Activated CD8-positive, alpha-beta memory T cell treated with anti-CD3 and anti-CD28 coated beads, Interleukin-2, amount 10 ng/mL, durations not matched to agents 7 days and 5 days (primary cell): ENCODE data around the gene SNX27. TPM values are rescaled to one million over a fixed set of nuclear protein-coding genes. Genes with fewer than 3 reads are reported as not detected.
"Not testable (repeated sequence)": the region's sequence is repeated elsewhere in the genome, so short reads cannot be mapped to it uniquely, and the experiment has no call there.

Experiments
- ATAC-seq: fragments of 150-1000 bp; cut with Tn5 transposase; one replicate; pipeline ENCODE4 v1.10.0; 2021; ENCODE audit warnings: moderate library complexity
- CTCF ChIA-PET: fragments of 350-600 bp; sonication (Branson Sonifier 250); formaldehyde crosslinking; loops from one replicate; lab custom pipeline; 2021; ENCODE audit warnings: antibody characterized with exemption; lab: Charles Lee
- DNase-seq: peaks from one replicate; pipeline ENCODE4 v3.0.0-alpha.2; 2020
- H3K27ac Mint-ChIP-seq: one replicate; pipeline ENCODE4 v1.8.0; 2021; ENCODE audit warnings: mild to moderate bottlenecking, mixed read lengths
- H3K27me3 Mint-ChIP-seq: one replicate; pipeline ENCODE4 v1.8.0; 2021; ENCODE audit warnings: mixed read lengths
- H3K36me3 Mint-ChIP-seq: one replicate; pipeline ENCODE4 v1.8.0; 2021; ENCODE audit warnings: mild to moderate bottlenecking, mixed read lengths
- H3K4me1 Mint-ChIP-seq: one replicate; pipeline ENCODE4 v1.8.0; 2021; ENCODE audit warnings: mixed read lengths
- H3K4me3 Mint-ChIP-seq: one replicate; pipeline ENCODE4 v1.8.0; 2021; ENCODE audit warnings: mild to moderate bottlenecking, moderate library complexity, mixed read lengths
- H3K9me3 Mint-ChIP-seq: one replicate; pipeline ENCODE4 v1.8.0; 2022; ENCODE audit warnings: low read depth, mixed read lengths
- total RNA-seq, 2 experiments: library from RNA; stranded (reverse); gene quantifications; one replicate each; pipeline ENCODE4 v1.2.3, GENCODE V29; 2021

Gene SNX27
- total RNA-seq, 2 experiments from 2014 or later: 26.0 to 27.7 TPM

DNA sequence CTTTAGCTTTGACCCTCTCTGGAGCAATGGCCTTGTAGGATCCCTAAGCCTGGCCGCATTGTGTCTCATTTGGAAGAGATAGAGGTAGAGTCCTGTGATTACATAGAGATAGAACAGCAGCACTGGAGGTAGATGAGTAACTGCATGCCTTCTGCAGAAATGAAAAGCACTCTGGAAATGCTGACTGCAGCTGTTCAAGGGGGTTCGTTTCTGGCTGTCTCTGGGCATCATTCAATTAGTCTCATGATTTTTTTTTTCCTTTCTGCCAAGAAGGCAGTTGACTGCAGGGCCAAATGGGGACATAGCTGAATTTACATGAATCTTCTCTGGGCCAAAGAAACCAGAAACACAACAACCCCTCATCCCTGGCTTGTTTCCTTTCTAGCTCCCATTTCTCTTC lies 28.1 kb upstream of the SNX27 start:
- Mint-ChIP-seq H3K36me3 (no peaks in the 10 kb centered on the region), H3K9me3 (no peaks in the 10 kb centered on the region), H3K27ac (no peak overlapping the region), H3K4me3 (no peak overlapping the region), H3K4me1 (peaks cover 6% of the 10 kb centered on the region), H3K27me3 (no peaks in the 10 kb centered on the region)
- no peak for ATAC-seq
- no peak for DNase-seq
- CTCF ChIA-PET: no interaction called here

DNA sequence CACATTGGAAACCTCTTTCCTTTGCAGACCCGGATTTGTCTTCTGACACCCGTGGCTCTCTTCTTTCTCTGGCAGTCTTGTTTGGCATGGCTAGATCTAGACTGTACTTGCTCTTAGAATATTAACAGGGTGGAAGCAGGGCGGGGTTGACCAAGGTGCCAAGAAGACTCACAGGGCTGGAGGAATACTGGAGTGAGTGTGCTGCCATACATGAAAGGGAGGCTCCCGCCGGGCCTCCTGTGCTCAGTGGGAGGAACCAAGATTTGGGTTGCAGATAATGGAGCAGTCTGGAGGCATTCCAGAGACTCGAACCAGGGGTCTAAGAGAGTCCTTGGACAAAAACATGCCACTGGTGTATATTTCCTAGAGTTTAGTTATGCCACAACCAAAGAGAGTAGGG lies 27.6 kb upstream of the SNX27 start:
- Mint-ChIP-seq H3K36me3 (no peaks in the 10 kb centered on the region), H3K27ac (no peak overlapping the region), H3K4me1 (peaks cover 1% of the 10 kb centered on the region), H3K9me3 (no peaks in the 10 kb centered on the region), H3K4me3 (no peak overlapping the region), H3K27me3 (peaks cover 4% of the 10 kb centered on the region)
- no peak for ATAC-seq
- CTCF ChIA-PET: no interaction called here
- DNase-seq: no peak

DNA sequence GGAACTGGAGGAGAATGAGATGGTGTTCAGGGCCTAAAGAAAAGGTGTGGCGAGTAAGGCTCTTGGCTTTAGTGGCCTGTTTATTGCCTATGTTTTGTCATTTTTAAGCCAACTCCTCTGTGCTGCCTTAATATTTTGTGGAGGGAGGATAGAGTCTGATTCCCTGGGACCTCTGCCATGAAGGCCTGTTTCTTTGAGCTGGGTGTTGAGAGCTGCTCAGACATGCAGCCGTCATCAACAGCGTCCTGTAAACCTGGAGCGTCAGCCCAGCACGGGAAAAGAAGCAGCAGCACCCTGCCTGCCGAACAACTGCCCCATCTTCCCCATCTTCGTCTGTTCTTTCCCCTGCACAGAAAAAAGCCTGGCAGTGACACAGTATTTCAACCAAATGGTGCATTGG lies 27.1 kb upstream of the SNX27 start:
- DNase-seq (no peak), ATAC-seq (no peak)
- peaks cover 4% of the 10 kb centered on the region for H3K27me3 Mint-ChIP-seq
- H3K36me3 Mint-ChIP-seq: no peaks in the 10 kb centered on the region
- no peak overlapping the region for H3K4me3 Mint-ChIP-seq
- H3K27ac Mint-ChIP-seq: no peak overlapping the region
- no peaks in the 10 kb centered on the region for H3K9me3 Mint-ChIP-seq
- H3K4me1 Mint-ChIP-seq: peaks cover 1% of the 10 kb centered on the region
- CTCF ChIA-PET: no interaction called here

DNA sequence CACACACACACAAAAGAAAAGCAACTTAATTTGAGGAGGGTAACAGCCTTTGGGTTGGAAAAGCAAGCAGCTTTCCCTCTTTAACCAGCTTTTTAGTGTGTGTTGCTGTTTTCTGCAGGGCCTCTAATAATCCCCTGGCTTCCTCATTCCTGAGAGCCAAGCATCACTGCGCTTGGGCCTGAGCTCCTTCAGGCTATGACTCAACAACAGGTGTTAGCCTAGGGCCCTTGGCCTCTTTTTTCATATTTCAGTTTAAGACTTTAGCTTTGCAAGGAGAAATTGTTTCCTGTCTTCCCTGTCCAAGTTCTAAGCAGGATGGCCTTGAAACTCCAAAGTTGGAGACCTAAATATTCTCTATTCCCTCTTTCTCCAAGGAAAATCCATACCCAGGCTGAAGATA lies 26.2 kb upstream of the SNX27 start:
- ATAC-seq (no peak), DNase-seq (no peak)
- no peaks in the 10 kb centered on the region for H3K36me3 Mint-ChIP-seq
- CTCF ChIA-PET: interaction anchor here (0.8 kb wide), 1 partner anchor 10 kb away, joined by 3 read pairs; no protein-coding TSS in a partner anchor
- H3K27ac Mint-ChIP-seq: no peak overlapping the region
- H3K4me1 Mint-ChIP-seq: peaks cover 1% of the 10 kb centered on the region
- H3K4me3 Mint-ChIP-seq: no peak overlapping the region
- no peaks in the 10 kb centered on the region for H3K9me3 Mint-ChIP-seq
- H3K27me3 Mint-ChIP-seq: peaks cover 8% of the 10 kb centered on the region

DNA sequence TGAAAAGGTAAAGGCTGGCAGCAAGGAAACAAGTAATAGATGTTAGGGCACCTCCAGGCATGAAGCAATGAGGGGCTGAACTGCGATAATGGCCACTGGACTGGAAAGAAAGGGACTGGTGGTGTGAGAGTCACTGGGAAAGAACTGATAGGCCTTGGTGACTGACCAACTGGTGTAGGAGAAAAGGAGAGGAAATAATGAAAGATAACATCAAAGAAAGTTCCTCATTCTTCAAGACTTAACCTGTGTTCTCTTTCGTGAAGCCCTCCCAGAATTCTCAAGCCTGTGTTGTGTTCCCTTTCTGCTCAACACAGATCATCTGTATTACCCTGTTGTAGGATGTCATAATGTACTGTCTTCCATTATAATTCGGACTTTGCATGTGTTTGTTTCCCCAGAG lies 20.9 kb upstream of the SNX27 start:
- DNase-seq (no peak), ATAC-seq (no peak)
- Mint-ChIP-seq H3K4me3 (no peak overlapping the region), H3K36me3 (no peaks in the 10 kb centered on the region), H3K27ac (no peak overlapping the region), H3K27me3 (peaks cover 15% of the 10 kb centered on the region), H3K9me3 (no peaks in the 10 kb centered on the region), H3K4me1 (peaks cover 8% of the 10 kb centered on the region)
- CTCF ChIA-PET: interaction anchor here (1.1 kb wide), 1 partner anchor 130 kb away, joined by 3 read pairs; no protein-coding TSS in a partner anchor

DNA sequence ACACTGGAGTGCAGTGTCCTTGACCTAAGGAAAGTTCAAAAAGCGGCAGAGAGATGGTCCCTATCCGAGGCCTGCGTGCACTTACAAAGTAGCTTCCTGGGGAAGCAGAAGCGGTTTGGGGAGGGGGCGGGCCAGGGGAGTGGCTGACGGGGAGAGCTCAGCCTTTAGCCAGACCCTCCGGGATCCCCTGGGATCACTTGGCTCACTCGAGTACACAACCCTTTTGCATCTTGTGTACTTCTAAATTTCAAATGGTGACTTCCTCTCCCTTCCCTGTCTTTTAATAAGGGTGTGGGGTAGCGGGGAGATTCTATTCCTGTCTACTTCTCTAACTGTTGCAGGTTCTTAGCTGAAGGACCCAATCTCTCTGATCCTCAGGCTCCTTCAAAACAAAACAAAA lies 18.1 kb upstream of the SNX27 start:
- Mint-ChIP-seq H3K27me3 (peaks cover 15% of the 10 kb centered on the region), H3K27ac (no peak overlapping the region), H3K4me3 (peak overlapping the region; percentile 33), H3K4me1 (peaks cover 8% of the 10 kb centered on the region), H3K9me3 (no peaks in the 10 kb centered on the region), H3K36me3 (no peaks in the 10 kb centered on the region)
- CTCF ChIA-PET: interaction anchor here (0.6 to 2.7 kb wide), 50 partner anchors 12 to 317 kb away, joined by 3 to 25 read pairs (median 4); partner anchors contain the start of genes C2CD4D, MRPL9, RORC and THEM5
- ATAC-seq (peak; percentile 21), DNase-seq (no peak)

DNA sequence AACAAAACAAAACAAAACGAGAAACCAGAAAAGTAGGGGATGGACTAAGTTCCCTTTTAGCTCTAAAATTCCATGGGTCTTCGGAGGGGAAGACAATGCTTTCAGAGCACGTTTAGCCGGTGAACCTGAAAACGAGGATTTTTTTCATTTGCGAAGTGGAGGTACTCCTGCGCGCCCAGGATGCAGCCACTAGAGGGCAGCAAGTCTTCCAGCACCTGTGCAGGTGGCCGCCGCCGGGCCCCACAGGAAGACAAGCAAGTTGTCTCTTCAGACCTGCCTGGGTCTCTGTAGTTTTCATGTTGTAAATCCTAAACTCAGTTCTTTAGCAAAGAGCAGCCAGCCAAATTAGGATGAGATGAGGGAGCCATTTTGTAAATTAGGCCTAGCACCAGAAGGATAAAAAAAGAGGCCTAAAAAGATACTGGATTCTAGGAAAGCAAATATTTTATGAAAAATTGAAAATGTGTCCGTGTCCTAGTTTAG lies 17.7 kb upstream of the SNX27 start:
- H3K9me3 Mint-ChIP-seq: no peaks in the 10 kb centered on the region
- peak overlapping the region; percentile 33 for H3K4me3 Mint-ChIP-seq
- peaks cover 12% of the 10 kb centered on the region for H3K27me3 Mint-ChIP-seq
- H3K4me1 Mint-ChIP-seq: peaks cover 8% of the 10 kb centered on the region
- DNase-seq (peak; percentile 89), ATAC-seq (peak; percentile 98)
- H3K27ac Mint-ChIP-seq: no peak overlapping the region
- H3K36me3 Mint-ChIP-seq: no peaks in the 10 kb centered on the region
- CTCF ChIA-PET: interaction anchor here (0.6 to 2.7 kb wide), 55 partner anchors 10 to 316 kb away, joined by 3 to 25 read pairs (median 4); partner anchors contain the start of genes C2CD4D, MRPL9, RORC and THEM5

DNA sequence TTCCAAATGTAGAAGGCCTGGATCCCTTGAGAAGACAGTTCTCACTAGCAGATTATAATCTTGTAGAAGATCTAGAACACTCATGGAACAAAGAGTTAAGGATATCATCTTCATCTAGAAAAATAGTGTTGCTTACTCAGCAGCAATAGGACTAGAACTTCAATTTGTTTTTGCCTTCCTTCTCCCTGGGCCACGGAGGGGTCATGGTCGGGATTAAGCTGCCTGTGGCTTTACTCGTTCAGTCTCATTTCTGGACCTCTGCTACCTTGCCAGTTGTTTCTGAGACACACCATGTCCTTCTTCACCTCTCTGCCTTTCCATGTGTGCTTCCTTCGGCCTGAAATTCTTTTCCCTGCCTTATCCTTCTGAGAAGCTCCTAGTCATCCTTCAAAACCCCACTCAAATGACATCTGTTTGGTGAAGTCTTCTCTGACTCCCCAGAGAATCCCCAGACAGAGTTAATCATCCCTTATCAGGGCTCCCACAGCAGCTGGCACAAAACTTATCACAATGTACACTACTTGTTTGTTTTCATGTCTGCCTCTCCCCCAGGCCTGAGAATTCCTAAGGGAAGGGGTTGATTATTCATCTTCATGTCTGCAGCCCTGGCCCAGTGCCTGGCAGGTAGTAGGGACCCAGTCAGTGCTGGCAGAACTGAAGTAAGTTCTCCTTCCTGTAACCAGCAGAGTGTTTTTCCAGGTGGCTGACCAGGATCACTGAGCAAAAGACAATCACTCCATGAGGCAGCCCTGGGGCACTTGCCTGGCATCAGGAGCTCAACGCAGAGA lies 15.5 kb upstream of the SNX27 start:
- Mint-ChIP-seq H3K4me1 (peaks cover 8% of the 10 kb centered on the region), H3K36me3 (no peaks in the 10 kb centered on the region)
- CTCF ChIA-PET: interaction anchor here (0.9 to 1.2 kb wide), 5 partner anchors 14 to 405 kb away, joined by 3 to 4 read pairs (median 3); no protein-coding TSS in a partner anchor

DNA sequence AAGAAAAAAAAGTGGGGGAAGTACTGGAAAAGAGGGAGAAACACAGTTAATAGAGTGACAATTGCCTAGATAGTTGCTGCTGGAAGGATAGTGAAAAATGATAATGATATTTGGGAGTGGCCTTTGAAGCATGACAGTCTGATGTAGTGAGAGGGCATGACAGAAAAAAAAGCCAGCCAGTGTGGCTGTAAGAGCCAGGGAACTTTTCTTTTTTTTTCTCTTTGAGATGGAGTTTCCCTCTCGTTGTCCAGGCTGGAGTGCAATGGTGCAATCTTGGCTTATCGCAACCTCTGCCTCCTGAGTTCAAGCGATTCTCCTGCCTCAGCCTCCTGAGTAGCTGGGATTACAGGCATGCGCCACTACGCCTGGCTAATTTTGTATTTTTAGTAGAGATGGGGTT lies 9.3 kb upstream of the SNX27 start:
- not testable (repeated sequence) for H3K36me3 Mint-ChIP-seq

More for the DNA sequence above, 15.5 kb upstream of the SNX27 start:
- peaks cover 5% of the 10 kb centered on the region for H3K27me3 Mint-ChIP-seq
- DNase-seq (no peak), ATAC-seq (no peak)
- no peaks in the 10 kb centered on the region for H3K9me3 Mint-ChIP-seq
- H3K27ac Mint-ChIP-seq: no peak overlapping the region
- H3K4me3 Mint-ChIP-seq: no peak overlapping the region

DNA sequence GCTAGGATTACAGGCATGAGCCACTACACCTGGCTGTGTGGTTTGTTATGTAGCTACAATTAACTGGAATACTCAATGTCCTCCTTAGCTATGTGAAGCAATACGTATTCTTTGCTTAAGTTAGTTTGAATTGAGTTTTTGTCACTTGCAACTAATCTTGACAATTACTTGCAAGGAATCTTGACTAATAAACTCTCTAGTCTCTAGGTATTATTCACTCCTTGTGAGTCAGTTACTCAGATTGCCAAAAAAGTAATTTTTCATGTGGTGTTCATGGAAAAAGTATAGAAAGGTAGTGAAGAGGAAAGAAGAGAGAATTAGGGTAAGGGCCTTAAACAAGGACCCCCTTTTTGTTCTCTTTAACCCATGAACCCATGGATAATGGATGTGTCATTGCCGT lies 7.6 kb upstream of the SNX27 start:
- ATAC-seq: no peak
- CTCF ChIA-PET: interaction anchor here (1.1 to 1.5 kb wide), 2 partner anchors 9 to 130 kb away, joined by 4 to 5 read pairs; no protein-coding TSS in a partner anchor
- Mint-ChIP-seq H3K27ac (no peak overlapping the region), H3K4me1 (no peaks in the 10 kb centered on the region), H3K4me3 (no peak overlapping the region), H3K36me3 (no peaks in the 10 kb centered on the region), H3K27me3 (peaks cover 27% of the 10 kb centered on the region), H3K9me3 (no peaks in the 10 kb centered on the region)
- DNase-seq: no peak

More for the DNA sequence above, 9.3 kb upstream of the SNX27 start:
- not testable (repeated sequence) for H3K9me3 Mint-ChIP-seq, H3K27ac Mint-ChIP-seq, H3K4me3 Mint-ChIP-seq, H3K4me1 Mint-ChIP-seq, DNase-seq, ATAC-seq
- CTCF ChIA-PET: interaction anchor here (1.1 kb wide), 1 partner anchor 286 kb away, joined by 4 read pairs; no protein-coding TSS in a partner anchor
- peaks cover 23% of the 10 kb centered on the region for H3K27me3 Mint-ChIP-seq

DNA sequence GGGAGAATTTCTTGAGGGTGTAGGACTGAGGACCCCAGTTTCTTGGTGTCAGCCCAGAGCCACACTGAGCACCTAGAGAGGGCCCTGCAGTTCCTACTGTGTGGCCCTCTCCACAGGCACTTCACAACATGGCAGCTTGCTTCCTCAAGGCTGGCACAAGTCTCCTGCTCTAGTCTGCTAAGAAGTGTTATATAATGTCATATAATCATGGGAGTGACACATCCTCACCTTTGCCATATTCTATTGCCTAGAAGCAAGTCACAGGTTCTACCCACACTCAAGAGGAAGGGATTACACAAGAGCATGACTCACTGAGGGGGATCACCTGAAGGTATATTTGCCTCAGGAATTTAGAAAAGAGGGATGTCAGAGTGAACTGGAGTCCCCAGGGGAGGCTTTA lies 5.5 kb upstream of the SNX27 start:
- ATAC-seq: no peak
- H3K27ac Mint-ChIP-seq: no peak overlapping the region
- H3K36me3 Mint-ChIP-seq: no peaks in the 10 kb centered on the region
- H3K4me3 Mint-ChIP-seq: no peak overlapping the region
- CTCF ChIA-PET: interaction anchor here (1.0 to 2.4 kb wide), 2 partner anchors 13 to 231 kb away, joined by 3 to 12 read pairs; no protein-coding TSS in a partner anchor
- DNase-seq: no peak
- H3K27me3 Mint-ChIP-seq: peaks cover 27% of the 10 kb centered on the region
- H3K4me1 Mint-ChIP-seq: peaks cover 3% of the 10 kb centered on the region
- no peaks in the 10 kb centered on the region for H3K9me3 Mint-ChIP-seq

DNA sequence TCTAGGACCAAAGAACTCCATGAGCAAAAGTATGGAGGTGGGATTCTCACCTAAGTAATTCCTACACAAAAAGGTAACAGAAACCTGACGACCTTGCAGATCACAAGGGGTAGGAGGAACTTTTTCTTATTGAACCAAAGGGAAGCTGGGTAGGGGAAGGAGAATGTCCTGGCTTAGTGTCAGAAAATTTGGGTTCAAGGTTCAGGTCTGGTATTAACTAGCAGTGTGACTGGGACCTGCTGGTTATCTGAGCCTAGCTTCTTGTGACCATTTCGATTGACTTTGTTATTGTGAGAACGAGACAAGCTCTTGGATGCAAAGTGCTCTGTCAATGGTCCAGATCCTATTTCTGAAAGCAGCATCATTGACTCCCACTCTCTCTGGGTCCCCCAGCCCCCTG lies 5.0 kb upstream of the SNX27 start:
- Mint-ChIP-seq H3K4me1 (peaks cover 7% of the 10 kb centered on the region), H3K36me3 (no peaks in the 10 kb centered on the region), H3K9me3 (no peaks in the 10 kb centered on the region), H3K27ac (no peak overlapping the region), H3K4me3 (no peak overlapping the region), H3K27me3 (peaks cover 27% of the 10 kb centered on the region)
- DNase-seq (no peak), ATAC-seq (no peak)
- CTCF ChIA-PET: interaction anchor here (1.0 to 2.4 kb wide), 2 partner anchors 13 to 230 kb away, joined by 3 to 12 read pairs; no protein-coding TSS in a partner anchor

DNA sequence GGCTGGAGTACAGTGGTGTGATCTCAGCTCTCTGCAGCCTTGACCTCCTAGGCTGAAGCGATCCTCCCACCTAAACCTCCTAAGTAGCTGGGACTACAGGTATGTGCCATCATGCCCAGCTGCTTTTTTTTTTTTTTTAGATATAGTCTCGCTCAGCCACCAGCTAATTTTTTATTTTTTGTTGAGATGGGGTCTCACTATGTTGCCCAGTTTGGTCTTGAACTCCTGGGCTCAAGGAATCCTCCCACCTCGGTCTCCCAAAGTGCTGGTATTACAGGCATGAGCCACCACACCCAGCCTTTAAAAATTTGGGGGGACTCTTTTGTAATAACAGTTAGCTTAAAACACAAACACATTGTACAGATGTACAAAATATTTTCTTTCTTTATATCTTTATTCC lies 1.7 kb upstream of the SNX27 start:
- DNase-seq: no peak
- H3K4me1 Mint-ChIP-seq: peaks cover 27% of the 10 kb centered on the region
- H3K4me3 Mint-ChIP-seq: no peak overlapping the region
- H3K27me3 Mint-ChIP-seq: peaks cover 16% of the 10 kb centered on the region
- H3K27ac Mint-ChIP-seq: no peak overlapping the region
- no peak for ATAC-seq
- peaks cover 3% of the 10 kb centered on the region for H3K36me3 Mint-ChIP-seq
- no peaks in the 10 kb centered on the region for H3K9me3 Mint-ChIP-seq
- CTCF ChIA-PET: interaction anchor here (0.7 to 2.0 kb wide), 4 partner anchors 13 to 35 kb away, joined by 3 to 8 read pairs (median 3); no protein-coding TSS in a partner anchor
